DMS114 treated with DMSO at 0.1 percent for 48 hours (cell line): ENCODE data around the gene DNAH1.

Experiments used
- DNase-seq: peaks from one replicate; lab custom pipeline; 2025; ENCODE audit not compliant: unreplicated experiment; lab: John Stamatoyannopoulos, UW

DNAH1 gene

DNA sequence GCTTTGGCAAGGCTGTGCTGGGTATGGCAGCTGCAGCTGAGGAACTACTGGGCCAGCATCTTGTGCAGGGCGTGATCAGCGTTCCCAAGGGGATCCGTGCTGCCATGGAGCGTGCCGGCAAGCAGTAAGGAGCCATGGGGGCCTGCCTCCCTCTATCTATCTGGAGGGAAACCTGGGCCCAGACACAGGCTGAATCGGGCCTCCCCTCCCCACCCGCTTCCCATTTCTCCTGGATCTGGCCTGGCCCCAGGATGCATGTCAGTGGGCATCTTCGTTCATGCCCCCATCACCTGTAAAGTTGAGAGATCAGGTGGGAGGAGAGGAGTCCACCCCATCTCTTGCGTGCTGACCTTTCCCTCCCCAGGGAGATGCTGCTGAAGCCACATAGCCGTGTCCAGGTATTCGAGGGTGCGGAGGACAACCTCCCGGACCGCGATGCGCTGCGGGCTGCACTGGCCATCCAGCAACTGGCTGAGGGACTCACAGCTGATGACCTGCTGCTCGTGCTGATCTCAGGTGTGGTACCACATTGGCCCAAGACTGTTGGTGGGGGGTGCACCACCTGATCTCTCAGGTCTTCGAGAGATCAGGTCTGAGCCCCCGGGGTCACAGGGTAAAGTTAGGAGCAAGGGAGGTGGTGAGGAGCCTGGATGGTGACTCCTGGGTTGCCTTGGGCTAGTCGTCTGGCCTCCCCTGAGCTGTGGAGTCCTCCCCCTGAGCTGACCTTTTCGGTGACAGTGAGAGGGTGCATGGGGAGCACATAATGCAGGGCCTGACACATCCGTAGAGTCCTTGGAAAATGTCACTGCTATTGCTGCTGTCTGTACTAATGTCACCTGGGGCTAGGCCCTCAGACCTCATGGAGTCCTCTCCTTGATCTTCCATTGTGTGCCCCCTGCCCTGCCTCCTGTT lies 25.3 kb upstream of the DNAH1 start:
- DNase-seq = no peak

DNA sequence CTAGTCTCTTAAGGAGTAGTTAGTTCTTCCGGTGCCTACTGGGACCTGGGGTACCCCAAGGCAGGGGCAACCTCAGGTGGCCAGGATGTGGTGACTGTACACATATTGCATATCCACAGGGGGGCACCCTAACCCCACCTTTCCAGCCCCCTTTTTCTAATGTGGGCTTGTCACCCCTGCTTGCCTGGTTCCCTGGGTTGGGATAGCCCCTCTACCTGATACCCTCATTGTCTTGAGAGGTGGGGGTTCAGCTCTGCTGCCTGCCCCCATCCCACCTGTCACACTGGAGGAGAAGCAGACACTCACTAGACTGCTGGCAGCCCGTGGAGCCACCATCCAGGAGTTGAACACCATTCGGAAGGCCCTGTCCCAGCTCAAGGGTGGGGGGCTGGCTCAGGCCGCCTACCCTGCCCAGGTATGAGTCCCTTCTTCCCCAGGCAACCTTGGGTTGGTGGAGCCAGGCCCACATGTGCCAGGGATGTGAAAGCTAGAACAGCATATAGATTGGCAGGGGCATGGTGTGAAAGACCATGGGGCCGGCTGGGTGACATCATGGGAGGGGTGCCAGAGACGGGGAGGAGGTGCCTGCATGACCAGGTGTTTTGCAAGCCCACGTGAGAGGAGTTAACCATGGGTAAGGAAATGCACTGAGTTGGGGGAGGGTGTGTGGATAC lies 24.5 kb upstream of the DNAH1 start:
- DNase-seq = no peak

DNA sequence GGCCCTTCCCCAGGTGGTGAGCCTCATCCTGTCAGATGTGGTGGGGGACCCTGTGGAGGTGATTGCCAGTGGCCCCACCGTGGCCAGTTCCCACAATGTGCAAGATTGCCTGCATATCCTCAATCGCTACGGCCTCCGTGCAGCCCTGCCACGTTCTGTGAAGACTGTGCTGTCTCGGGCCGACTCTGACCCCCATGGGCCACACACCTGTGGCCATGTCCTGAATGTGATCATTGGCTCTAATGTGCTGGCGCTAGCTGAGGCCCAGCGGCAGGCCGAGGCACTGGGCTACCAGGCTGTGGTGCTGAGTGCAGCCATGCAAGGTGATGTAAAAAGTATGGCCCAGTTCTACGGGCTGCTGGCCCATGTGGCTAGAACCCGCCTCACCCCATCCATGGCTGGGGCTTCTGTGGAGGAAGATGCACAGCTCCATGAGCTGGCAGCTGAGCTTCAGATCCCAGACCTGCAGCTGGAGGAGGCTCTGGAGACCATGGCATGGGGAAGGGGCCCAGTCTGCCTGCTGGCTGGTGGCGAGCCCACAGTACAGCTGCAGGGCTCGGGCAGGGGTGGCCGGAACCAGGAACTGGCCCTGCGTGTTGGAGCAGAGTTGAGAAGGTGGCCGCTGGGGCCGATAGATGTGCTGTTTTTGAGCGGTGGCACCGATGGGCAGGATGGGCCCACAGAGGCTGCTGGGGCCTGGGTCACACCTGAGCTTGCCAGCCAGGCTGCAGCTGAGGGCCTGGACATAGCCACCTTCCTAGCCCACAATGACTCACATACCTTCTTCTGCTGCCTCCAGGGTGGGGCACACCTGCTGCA lies 23.7 kb upstream of the DNAH1 start:
- no peak for DNase-seq

DNA sequence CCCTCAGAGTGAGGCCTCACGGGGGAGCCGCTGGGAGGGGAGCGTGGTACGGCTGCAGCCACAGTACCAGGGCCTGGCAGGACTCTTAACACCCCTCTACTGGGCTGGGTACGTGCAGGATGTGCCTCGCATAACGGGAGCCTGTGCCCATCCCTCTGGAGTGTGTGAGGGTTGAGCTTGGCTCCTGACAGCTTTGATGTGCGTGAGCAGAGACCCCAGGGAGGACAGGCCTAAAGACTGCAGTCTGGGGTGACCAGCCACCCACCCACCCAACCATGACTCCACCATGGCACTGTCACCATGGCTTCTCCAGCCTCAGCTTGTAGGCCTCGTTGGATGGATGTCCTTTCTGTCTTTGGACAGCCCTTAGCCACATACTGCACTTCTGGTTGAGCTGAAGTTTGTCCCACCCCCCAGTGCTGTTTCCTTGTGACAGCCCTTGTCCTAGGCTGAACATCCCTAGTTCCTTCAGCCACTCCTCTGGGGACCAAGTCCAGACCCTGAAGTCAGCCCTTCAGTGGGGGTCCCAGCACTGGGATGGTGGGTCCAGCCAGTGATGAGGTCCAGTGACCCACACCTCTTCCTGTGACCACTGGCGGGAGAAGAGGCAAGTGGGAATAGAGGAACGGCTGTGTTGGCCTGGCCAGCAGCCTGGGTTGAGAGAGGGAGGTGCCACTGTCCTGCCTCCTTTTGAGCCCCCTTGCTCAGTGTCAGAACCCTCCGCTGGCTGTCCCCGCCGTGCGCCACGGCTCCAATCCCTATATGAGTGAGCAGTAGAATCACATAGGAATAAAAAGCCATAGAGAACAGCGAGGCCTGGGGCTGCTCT lies 22.4 kb upstream of the DNAH1 start:
- no peak for DNase-seq

DNA sequence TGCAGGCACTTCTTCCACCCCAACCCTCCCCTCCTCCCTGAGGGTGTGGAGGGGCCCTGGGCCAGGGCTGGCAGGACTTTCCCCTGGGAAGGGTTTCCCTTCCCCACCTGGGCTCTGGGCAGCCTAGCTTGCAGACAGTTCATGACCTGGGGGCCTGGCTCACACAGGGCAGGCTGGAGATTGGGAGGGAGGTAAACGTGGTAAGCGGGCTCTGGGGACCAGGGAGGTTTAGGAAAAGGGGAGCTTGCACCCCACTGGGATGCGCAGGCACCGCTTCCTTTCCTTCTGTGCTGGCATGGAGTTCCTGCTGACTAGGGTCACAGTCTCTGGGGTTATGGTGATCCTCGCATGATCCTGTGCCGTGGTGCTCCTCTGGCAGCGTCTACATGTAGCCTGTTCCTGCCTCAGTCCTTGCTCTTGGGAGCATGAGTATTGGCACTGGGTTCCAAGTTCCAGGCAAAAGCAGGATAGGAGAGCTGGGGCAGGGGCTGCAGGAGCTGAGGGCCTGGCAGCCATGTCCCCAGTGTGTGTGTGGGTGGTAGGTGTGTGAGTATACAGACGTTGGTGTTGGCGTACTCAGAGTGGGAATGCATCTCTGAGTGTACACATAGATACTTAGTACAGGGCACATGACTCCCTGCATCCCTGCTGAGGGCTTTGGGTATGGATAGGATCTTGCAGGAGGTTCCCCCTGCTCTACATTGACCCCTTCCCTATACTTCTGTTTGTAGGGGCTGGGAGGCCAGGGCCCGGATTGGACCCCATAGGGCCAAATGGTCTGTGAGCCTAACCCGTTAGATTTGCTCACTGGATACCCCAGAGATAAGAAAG lies 21.6 kb upstream of the DNAH1 start:
- no peak for DNase-seq

DNA sequence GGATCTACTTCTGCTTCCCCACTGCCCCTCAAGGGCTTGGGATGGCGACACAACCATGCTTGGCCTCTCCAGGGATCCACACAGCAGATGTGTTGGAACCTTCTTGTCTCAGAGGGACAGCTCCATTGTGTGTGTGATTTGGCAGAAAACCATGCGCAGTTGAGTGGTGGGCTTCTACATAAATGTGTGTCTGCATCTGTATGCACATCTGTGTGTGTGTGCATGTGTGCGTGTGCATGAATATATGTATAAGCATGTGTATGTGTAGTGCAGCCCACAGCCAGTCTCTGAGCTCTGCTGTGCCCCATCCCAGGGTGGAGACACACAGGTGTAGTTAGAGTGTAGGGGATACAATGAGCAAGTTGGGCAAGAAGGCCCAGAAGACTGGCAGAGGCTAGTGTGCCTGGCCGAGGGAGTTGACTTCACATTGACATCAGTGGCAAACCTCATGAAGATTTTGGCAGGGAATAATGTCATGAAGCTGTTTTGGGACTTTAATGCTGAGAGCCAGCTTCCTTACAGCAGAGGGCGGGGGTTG lies 20.4 kb upstream of the DNAH1 start:
- DNase-seq = no peak

DNA sequence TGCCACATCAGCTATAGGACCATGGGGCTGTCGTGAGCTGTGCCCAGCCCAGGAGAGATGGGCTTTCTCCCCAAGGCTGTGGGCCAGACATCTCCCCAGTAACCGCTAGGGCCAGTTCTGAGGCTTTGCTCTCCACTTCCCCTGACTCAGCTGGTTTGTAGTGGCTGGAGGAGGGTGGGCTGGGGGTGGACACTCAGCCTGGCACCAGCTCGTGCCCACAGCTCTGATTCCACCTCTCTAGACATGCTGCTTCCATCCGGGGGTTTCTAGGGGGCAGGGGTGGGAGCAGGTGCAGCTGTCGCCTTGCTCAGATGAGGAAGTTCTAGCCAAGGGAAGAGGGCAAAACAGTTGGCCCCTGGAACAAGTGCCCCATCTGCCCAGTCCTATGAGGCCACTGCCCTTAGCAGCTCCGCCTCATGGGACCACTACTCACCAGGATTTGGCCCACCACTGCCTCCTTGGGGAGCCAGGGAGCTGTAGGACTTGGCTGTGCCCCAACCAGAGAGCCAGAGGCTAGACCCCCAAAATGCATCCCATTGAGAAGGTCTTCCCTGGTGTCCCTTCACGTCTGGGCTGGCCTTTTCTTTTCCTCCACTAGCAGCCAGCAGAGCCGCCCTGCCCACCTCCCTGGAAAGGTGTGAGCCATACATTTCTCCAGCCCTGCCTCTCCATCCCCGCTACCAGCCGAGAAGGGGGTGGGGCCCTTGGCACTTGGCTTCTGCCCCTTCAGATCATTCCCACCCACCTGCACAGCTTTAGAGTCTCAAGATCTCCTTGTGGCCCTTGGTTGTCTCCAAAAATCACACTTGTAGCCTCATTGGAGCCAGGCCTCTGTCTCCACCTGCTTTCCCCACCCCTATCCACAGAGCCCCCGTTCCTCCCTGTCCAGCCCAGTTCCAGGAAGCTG lies 18.6 kb upstream of the DNAH1 start:
- DNase-seq = no peak

DNA sequence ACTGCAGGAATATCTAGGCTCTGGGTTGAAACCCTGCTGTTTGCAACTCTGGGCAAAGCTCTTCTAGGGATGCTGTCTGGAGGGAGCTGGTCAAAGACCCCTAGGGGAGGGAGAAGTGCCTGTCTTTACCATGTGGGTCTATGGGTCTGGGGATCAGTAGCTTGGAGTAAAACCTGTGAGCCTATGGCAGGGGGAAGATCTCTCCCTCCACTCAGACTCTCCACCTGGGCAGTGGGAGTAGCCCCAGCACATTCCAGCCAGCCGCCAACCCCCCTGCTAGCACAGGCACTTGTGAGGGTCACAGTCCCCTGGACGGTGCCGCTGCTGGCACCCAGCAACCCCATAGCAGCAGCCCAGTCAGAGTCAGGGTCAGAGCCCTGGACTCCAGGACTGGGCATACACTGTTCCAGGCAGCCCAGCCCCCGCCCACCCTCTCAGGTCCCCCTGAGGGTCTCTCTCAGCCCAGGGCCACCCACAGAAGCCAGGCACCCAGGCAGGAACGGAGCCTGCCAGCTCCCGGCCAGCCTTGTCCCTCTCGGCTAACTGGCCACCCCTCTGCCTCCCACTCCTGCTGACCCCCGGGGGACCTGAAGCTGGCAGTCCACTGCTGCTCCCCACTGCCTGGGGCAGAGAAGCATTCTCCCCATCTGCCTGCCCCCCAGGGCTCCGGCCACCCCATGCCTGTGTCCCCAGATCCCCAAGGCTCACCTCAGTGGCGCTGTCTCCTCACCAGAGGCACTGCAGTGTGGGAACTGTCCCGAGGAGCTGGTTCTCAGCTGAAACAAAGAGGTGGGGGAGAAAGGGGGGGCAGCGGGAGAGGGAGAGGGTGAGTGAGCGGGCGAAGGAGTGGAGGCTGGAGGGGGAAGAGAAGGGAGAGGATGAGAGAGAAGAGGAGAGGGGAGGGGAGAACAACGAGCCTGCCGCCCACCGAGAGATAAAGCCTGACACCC lies 17.7 kb upstream of the DNAH1 start:
- no peak for DNase-seq

DNA sequence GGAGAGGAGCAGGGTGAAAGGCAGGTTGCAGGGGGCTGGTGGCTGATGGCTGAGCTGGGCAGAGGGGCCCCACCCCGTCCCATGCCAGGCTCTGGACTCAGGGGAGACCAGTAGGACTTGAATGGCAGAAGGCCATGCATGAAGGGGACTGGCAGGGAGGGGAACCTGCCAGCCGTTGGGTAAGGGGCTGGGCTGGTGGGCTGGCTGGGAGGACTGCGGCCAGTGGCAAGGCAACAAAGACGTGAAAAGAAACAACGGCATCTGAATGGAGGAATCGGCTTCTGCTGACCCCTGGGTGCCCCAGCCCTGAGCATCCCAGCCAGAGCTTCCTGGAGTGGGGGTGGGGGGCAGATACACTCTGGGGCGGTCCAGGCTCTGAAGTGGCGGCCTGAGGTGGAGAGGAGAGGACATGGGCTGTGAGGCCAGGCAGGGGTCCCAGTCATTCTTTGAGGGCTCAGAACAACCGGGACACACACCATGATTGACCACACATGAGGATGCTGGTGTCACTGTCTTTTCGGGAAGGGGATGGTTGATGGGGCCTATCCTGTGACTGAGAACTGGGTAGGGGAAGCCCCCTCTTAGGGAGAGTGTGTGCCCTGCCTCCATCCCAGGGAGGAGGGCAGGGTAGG lies 16.8 kb upstream of the DNAH1 start:
- DNase-seq = no peak

DNA sequence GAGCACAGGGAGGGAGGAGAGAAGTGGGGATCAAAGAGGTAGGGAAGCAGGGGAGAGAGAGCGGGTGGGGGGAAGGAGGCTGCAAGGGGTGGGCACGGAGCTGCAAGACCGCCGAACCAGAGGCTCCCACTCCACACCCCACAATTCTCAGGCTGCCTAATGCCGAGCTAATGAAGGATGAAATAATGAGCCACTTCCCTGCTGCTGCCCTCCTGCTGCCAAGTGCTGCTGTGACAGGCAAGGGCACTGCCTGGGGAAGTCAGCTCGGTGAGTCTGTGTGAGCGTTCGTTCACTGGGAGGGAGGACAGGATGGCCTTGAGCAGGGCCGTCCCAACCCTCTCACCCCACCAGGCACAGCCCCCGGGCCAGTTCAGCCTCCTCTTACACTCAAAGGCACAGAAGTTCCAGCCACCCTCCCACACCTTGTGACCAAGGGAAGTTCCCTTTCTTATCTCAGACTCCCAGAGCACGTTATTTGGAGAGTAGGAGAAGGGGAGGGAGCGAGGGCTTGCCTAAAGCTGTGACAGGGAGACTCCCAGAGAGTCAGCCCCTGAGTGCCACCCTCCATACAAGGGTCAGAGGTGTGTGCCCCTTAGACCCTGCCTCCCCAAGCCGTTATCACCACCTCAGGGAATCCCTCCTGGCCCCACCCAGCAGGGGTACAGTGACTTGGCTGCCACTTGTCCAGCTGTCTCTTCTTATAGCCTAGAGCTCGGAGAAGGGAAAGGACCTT lies 16.1 kb upstream of the DNAH1 start:
- DNase-seq = no peak

DNA sequence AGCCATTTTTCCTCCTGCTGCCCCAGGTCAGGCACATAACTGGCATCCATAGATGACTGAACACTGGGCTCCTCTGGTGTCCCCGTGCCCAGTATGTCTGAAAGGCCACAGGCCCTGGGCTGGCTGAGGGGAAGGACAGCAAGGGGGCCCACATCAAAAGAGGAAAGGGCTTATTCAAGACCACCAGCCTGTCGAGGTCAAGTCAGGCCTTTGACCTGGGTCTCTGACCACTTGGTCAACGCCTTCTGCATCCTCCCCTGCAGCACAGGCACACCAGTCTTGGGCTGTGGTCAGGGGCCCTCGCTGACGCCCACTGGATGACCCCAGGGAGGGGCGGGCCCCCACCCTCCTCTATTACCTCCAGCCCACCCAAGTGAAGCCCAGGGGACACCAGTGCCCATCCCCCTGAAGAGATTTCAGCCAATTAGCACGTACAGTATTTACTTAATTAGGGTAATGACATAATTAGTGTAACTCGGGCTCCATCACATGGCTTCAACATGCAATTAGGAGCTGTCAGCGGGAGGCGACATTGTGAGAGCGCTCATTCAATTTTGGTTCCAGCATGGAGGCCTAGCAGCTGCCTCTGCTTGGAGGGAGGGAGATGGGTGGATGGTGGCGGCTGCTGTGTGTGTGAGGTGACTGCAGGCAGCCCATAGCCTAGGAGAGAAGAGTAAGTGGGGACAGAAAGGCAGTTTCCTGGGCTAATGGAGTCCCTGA lies 13.5 kb upstream of the DNAH1 start:
- no peak for DNase-seq

DNA sequence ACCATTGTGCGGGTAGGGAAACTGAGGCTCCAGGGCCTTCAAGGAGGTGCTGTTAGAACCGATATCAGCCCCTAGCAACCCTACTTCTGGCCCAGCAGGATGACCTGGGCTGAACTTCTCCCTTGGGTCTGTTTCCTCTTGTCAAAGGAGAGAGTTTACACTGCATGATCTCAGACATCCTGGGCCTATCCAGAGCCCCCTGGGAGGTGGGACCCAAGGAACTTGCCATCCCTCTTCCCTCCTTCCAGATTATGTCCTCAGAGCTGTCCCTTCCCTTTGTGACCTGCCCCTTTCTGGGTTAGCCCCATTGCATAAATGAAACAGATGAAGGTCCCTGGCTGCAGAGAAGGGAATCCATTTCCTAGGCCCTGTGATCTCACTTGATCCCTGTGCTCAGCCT lies 12.3 kb upstream of the DNAH1 start:
- no peak for DNase-seq

DNA sequence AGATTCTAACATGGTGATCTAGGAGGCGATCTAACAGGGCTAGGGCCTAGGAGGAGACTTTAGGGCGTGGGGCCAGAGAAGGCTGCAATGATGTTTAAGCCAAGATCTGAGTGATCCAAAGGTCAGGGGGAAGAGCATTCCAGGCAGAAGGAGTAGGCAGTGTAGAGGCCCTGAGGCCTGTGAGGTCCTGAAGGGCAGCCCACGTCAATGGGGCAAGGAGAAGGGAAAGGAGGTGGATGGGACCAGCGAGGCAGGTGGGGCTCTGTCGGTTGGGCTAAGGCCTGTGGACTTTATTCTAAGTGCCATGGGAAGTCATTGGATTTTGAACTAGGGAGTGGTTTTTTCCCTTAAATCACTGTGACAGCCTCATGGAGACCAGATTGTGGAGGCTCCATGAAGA lies 10.2 kb upstream of the DNAH1 start:
- DNase-seq = no peak

DNA sequence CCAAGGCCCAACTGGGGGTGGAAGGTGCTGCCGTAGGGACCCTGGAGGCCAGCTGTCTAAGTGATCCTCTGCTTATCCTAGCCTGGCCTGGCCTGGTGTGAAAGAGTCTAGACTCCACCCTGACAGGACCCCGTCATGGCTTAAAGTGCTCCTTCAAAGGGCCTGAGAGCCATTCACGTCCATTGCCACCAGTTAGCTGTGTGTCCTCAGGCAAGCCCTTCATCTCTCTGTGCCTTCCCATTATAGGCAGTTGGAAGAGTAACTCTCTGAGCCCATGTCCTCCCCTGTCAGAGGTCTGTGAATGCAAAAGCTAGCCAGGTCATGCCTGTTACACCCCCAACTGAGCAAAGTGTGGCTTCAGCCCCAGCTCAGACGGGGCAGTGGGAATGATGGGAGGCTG lies 9.1 kb upstream of the DNAH1 start:
- DNase-seq = no peak

DNA sequence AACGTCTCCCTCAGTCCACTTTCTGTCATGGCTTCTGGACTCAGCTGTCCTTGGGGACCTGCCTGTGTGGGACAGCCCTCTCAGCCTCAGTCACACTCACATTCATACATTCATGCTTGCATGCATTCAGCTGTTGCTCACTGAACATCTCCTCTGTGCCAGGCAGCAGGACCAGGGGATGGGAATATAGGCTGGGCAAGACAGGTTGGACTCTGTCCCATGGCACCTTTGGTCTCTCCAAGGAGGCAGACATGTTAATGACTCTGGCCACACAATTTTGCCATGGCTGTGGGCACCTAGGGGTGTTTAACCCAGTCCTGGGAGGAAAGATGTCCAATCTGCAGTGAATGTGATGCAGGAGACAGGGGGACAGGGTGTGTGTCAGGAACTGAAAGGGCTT lies 7.8 kb upstream of the DNAH1 start:
- no peak for DNase-seq
